ENCODE data around the gene KSR2. TPM values are rescaled to one million over a fixed set of nuclear protein-coding genes. Genes with fewer than 3 reads are reported as not detected.

Gene KSR2
- total and polyA plus RNA-seq, 2 of the 13 experiments (the other 11 are each of a cell fraction or from before 2014, with no cell fraction given): 0.02 TPM; not detected in 1

DNA sequence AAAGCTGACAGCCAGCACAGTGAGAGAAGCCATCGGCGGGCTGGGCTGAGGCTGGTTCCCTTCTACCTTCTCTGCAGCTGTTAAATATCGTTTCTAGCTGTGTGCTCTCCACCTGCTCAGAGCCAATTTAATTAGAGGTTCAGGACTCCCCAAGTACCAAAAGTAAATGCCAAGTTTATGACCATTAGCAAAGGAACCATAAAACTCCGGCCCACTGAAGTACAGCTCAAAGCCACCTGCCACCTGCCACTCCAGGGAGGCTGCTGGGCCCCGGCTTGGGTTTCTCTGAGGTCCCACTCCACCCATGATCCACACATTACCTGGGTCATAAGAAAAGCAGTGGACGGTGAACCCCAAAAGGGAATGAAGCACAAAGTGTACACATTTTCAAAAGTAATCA lies 272.8 kb downstream of the KSR2 start (continued):
- TF ChIP-seq, protein P1, sequence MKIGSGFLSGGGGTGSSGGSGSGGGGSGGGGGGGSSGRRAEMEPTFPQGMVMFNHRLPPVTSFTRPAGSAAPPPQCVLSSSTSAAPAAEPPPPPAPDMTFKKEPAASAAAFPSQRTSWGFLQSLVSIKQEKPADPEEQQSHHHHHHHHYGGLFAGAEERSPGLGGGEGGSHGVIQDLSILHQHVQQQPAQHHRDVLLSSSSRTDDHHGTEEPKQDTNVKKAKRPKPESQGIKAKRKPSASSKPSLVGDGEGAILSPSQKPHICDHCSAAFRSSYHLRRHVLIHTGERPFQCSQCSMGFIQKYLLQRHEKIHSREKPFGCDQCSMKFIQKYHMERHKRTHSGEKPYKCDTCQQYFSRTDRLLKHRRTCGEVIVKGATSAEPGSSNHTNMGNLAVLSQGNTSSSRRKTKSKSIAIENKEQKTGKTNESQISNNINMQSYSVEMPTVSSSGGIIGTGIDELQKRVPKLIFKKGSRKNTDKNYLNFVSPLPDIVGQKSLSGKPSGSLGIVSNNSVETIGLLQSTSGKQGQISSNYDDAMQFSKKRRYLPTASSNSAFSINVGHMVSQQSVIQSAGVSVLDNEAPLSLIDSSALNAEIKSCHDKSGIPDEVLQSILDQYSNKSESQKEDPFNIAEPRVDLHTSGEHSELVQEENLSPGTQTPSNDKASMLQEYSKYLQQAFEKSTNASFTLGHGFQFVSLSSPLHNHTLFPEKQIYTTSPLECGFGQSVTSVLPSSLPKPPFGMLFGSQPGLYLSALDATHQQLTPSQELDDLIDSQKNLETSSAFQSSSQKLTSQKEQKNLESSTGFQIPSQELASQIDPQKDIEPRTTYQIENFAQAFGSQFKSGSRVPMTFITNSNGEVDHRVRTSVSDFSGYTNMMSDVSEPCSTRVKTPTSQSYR (CRISPR knock-in tag; IDR thresholded peaks at IDR 0.05; ENCODE audit: borderline replicate concordance): no peak

DNA sequence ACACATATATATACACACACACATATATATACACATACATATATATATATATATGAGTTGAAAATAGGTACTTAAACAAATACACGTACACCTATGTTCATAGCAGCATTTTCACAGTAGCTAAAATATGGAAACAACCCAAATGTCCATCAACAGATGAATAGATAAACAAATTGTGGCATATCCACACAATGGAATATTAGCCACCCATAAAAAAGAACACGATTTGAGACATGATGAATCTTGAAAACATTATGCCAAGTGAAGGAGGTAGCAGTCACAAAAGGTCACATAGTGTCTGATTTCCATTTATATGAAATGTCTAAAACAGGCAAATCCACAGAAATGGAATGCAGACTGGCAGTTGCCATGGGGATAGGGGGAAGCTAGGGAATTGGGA lies 276.3 kb downstream of the KSR2 start:
- Histone ChIP-seq H3K4me3 (replicated peaks in 1 of 3; ENCODE audit: insufficient read depth in 1 of 3, low read depth in 2 of 3, low read length in 3 of 3) (no peak overlapping the region), H2AFZ (ENCODE audit: low read length) (no peak overlapping the region), H3K36me3 (replicated peaks in 1 of 2; ENCODE audit: control insufficient read depth in 1 of 2, insufficient read depth in 2 of 2, low read length in 2 of 2) (no peaks in the 10 kb centered on the region), H3K79me2 (ENCODE audit: insufficient read depth, low read length) (no peaks in the 10 kb centered on the region), H3K9me3 (ENCODE audit: low read length) (no peaks in the 10 kb centered on the region), H3K9ac (ENCODE audit: insufficient read depth, low read depth, low read length) (no peak overlapping the region), H3K27ac (ENCODE audit: extremely low read length, insufficient read depth, low read length) (no peak overlapping the region), H3K27me3 (ENCODE audit: control insufficient read depth in 1 of 2, insufficient read depth in 2 of 2, low read length in 2 of 2) (peaks cover 0 to 4% of the 10 kb centered on the region in 2 experiments; a peak in 1 of 5 replicates), H4K20me1 (ENCODE audit: insufficient read depth, low read length) (no peaks in the 10 kb centered on the region), H3K4me1 (ENCODE audit: insufficient read depth, low read length) (no peaks in the 10 kb centered on the region), H3K4me2 (ENCODE audit: low read depth, low read length) (no peak overlapping the region)
- no peak for DNase-seq (ENCODE audit: low spot score)
- no peak for ATAC-seq
- CTCF ChIA-PET (ENCODE audit: low intra/inter-chr PET ratio, low total read pairs): no interaction called here
- intact Hi-C loops (cut with micrococcal nuclease; ENCODE audit: unreplicated experiment): no loop called here
- no peak for FAIRE-seq
- TF ChIP-seq HNF4A (CRISPR knock-in tag; IDR thresholded peaks at IDR 0.05): no peak
- TF ChIP-seq CHCHD3 (CRISPR knock-in tag; IDR thresholded peaks at IDR 0.05): no peak
- no peak for TF ChIP-seq ZNF703 (CRISPR knock-in tag; IDR thresholded peaks at IDR 0.05; ENCODE audit: borderline replicate concordance)
- no peak for TF ChIP-seq PHF5A (CRISPR knock-in tag; IDR thresholded peaks at IDR 0.05; ENCODE audit: low read depth, unreplicated experiment)
- BruUV-seq (replicated peaks): no TSS peak
- in situ Hi-C loops (cut with HindIII; ENCODE audit: extremely low pct_ligation_motif_present, low pct_unique_long_range_greater_than_20kb): no loop called here
- POLR2A ChIA-PET: no interaction called here
- 39% methylated on average over 2 of the region's 2 CpGs for WGBS (ENCODE audit: low lambda C conversion rate)

Data from HepG2 (cell line).